Measurements from ENCODE around the gene BSN. TPM values are rescaled to one million over a fixed set of nuclear protein-coding genes. Genes with fewer than 3 reads are reported as not detected.
A peak's percentile ranks its signal among the peaks of the same experiment; 100 is the strongest.

The BSN gene
- total RNA-seq, 1 donor from 2014 or later: 4.0 TPM

DNA sequence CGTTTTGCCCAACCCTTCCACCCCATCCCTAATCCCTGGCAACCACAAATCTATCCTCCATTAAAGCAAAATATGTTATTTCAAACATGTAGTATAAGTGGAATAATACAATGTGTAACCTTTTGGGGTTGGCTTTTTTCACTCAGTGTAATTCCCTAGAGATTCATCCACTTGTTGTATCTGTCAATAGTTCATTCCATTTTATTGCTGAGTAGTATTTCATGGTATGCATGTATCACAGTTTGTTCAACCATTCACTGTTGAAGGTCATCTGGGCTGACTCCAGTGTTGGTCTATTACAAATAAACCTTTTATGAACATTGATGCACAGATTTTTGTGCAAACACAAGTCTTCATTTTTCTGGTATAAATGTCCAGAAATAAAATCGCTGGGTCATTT, 38.8 kb downstream of the BSN start:
- Mint-ChIP-seq H3K9me3 (no peaks in the 10 kb centered on the region), H3K27ac (no peak overlapping the region), H3K27me3 (no peaks in the 10 kb centered on the region), H3K4me1 (ENCODE audit: unreplicated experiment) (no peaks in the 10 kb centered on the region), H3K4me3 (no peak overlapping the region), H3K36me3 (no peaks in the 10 kb centered on the region)
- DNase-seq (ENCODE audit: extremely low spot score, unreplicated experiment): no peak
- TF ChIP-seq, protein P1, sequence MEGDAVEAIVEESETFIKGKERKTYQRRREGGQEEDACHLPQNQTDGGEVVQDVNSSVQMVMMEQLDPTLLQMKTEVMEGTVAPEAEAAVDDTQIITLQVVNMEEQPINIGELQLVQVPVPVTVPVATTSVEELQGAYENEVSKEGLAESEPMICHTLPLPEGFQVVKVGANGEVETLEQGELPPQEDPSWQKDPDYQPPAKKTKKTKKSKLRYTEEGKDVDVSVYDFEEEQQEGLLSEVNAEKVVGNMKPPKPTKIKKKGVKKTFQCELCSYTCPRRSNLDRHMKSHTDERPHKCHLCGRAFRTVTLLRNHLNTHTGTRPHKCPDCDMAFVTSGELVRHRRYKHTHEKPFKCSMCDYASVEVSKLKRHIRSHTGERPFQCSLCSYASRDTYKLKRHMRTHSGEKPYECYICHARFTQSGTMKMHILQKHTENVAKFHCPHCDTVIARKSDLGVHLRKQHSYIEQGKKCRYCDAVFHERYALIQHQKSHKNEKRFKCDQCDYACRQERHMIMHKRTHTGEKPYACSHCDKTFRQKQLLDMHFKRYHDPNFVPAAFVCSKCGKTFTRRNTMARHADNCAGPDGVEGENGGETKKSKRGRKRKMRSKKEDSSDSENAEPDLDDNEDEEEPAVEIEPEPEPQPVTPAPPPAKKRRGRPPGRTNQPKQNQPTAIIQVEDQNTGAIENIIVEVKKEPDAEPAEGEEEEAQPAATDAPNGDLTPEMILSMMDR (conservative IDR thresholded peaks at IDR 0.05): no peak

DNA sequence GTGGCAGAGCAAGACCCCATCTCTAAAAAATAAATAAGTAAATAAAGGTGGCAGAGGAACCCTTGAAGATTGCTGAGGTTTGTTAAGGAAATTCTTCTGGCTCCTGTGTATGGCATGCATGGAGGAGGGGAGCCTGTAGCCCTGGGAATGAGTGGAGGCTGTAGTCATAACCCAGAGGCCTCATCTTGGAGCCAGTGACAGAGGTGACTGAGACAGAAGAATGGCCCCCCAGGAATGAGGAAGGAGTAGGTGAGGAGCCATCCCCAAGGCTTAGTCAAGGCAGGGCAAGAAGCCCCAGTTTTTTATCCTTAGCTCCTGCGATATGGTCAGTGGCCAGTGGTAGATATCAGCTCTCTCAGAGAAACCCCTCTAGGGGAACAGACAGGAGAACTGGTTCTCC, 46.5 kb downstream of the BSN start:
- H3K36me3 Mint-ChIP-seq: no peaks in the 10 kb centered on the region
- no peaks in the 10 kb centered on the region for H3K9me3 Mint-ChIP-seq
- no peak overlapping the region for H3K4me3 Mint-ChIP-seq
- no peak overlapping the region for H3K27ac Mint-ChIP-seq
- DNase-seq (ENCODE audit: extremely low spot score, unreplicated experiment): peak; percentile 31
- TF ChIP-seq, protein P1 (conservative IDR thresholded peaks at IDR 0.05): no peak
- peaks cover 5% of the 10 kb centered on the region for H3K4me1 Mint-ChIP-seq (ENCODE audit: unreplicated experiment)
- no peaks in the 10 kb centered on the region for H3K27me3 Mint-ChIP-seq

DNA sequence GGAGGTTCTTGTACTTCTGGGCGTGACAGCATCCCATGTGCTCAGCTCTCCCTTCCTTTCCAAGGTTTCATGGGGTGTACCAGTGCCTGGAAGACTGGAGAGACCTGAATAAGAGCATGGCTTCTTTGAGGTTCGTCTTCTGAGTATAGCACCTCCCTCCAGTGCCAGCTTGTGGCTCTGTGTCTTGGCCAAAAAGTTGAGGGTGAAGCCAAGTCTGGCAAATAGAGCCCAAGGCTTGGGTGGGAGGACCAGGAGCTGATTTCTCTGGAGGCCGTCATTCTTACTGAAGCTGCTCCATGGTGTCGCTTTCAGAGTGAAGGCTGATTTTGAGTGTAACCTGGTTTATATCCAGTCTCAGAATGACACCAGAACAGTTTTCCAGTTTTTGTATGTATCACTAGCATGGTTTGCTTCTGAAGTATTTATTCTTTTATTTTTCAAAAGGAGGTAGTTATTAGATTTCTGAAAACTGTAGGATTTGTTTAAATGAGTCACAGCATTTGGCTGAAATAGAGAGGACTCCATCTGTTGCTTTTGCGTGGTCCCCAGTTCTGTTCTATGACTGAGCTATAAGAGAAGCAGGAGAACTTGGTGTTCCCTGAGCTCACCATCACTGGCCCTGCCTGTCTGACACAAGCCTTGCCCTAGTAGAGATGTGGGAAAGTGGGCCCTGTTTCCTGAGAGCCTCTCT, 47.2 kb downstream of the BSN start:
- Mint-ChIP-seq H3K27ac (no peak overlapping the region), H3K36me3 (no peaks in the 10 kb centered on the region), H3K9me3 (no peaks in the 10 kb centered on the region), H3K4me3 (no peak overlapping the region), H3K27me3 (no peaks in the 10 kb centered on the region), H3K4me1 (ENCODE audit: unreplicated experiment) (peaks cover 5% of the 10 kb centered on the region)
- DNase-seq (ENCODE audit: extremely low spot score, unreplicated experiment): no peak
- TF ChIP-seq, protein P1 (conservative IDR thresholded peaks at IDR 0.05): no peak

DNA sequence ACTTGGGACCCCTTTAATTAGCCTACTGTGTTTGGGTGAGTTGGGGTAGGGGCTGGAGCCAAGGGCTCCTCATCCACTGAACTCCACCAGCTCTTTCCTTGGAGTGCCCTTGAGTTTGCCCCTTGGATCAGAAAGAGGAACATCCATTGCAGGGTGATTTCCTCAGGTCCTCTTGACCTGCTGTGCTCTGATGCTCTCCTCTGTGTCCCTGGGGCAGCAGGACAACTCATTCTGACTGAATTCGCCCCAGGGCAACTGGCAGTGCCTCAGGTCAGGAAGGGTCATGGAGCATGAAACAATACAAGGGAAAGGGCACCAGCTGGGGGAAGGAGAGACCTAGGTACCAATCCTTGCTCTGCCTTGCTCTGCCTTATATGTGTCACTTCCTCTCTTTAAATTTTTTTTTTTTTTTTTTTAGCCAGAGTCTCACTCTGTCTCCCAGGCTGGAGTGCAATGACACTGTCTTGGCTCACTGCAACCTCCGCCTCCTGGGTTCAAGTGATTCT, 47.8 kb downstream of the BSN start:
- Mint-ChIP-seq H3K4me3 (no peak overlapping the region), H3K27ac (no peak overlapping the region), H3K36me3 (no peaks in the 10 kb centered on the region), H3K9me3 (no peaks in the 10 kb centered on the region), H3K4me1 (ENCODE audit: unreplicated experiment) (peaks cover 5% of the 10 kb centered on the region), H3K27me3 (no peaks in the 10 kb centered on the region)
- TF ChIP-seq, protein P1 (conservative IDR thresholded peaks at IDR 0.05): no peak
- peak; percentile 52 for DNase-seq (ENCODE audit: extremely low spot score, unreplicated experiment)

DNA sequence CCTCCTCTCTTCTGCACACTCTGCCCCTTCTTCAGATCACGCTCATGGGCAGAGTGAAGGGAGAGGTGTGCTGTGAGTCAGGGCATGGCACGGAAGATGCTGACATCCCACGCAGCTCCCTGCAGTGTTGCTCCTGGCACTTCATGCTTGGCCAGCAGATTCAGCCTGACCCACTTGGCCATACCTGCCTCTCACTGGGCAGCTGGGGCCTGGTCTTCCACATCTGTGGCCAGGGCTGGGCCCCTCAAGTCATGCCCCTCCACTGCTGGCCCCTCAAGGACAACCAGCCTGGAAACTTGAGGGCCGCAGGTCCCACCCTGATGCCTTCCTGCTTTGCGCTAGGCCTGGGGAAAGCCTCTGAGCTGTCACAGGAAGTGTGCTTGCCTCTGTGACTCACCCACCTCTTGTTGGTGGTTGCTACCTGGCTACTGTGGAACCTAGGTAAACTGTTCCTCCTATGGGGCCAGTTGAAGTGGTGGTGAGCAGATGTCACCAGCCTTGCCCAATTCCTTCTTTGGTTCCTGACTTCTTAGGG, 48.7 kb downstream of the BSN start:
- no peaks in the 10 kb centered on the region for H3K27me3 Mint-ChIP-seq
- DNase-seq (ENCODE audit: extremely low spot score, unreplicated experiment): peak; percentile 65
- peak overlapping the region; percentile 37 for H3K27ac Mint-ChIP-seq
- no peak overlapping the region for H3K4me3 Mint-ChIP-seq
- H3K36me3 Mint-ChIP-seq: no peaks in the 10 kb centered on the region
- H3K4me1 Mint-ChIP-seq (ENCODE audit: unreplicated experiment): peaks cover 12% of the 10 kb centered on the region
- TF ChIP-seq, protein P1 (conservative IDR thresholded peaks at IDR 0.05): no peak
- H3K9me3 Mint-ChIP-seq: no peaks in the 10 kb centered on the region

Measured in type B pancreatic cell (in vitro differentiated cells).